ENCODE data around the gene GDF7. TPM values are rescaled to one million over a fixed set of nuclear protein-coding genes. Genes with fewer than 3 reads are reported as not detected.
A peak's percentile ranks its signal among the peaks of the same experiment; 100 is the strongest.

Gene GDF7
- total and polyA plus RNA-seq, 2 of the 4 experiments (the other 2 are of a cell fraction): under 0.01 to 0.02 TPM

GRCh38 chr2:20702563-20702962, 35.6 kb downstream of the GDF7 start:
- DNase-seq (peak; percentile 78), ATAC-seq (ENCODE audit: low read depth) (peak; percentile 89)
- H3K4me2 ChIP-seq (ENCODE audit: low read depth, low read length): 0 out of 2 replicates have a peak overlapping the region, but pooled peaks have one; percentile 23
- no peak overlapping the region for H3K23ac ChIP-seq (ENCODE audit: low read depth, low read length)
- peak overlapping the region; percentile 57; the same call in 1 of the 2 replicates for H2BK20ac ChIP-seq (ENCODE audit: low read depth, low read length)
- H3K36me3 ChIP-seq (ENCODE audit: control insufficient read depth, insufficient read depth, low read length): peaks cover 2% of the 10 kb centered on the region; the same call in 1 of the 2 replicates
- 0 out of 2 replicates have a peak, but pooled peaks cover 3% of the 10 kb centered on the region for H3K9me1 ChIP-seq (ENCODE audit: insufficient read depth, low read length)
- peaks cover under 1 to 4% of the 10 kb centered on the region in 2 experiments; a peak in 1 of 4 replicates for H3K79me1 ChIP-seq (ENCODE audit: low read depth in 1 of 2, low read length in 2 of 2)
- POLR2A ChIA-PET (ENCODE audit: unreplicated experiment): no interaction called here
- no peak overlapping the region for H3K56ac ChIP-seq (ENCODE audit: extremely low read depth, insufficient read depth, low read length)
- peaks cover 5% of the 10 kb centered on the region for H3K4me1 ChIP-seq (ENCODE audit: control insufficient read depth, insufficient read depth, low read length)
- H2BK120ac ChIP-seq (ENCODE audit: low read depth, low read length): peak overlapping the region; percentile 47
- no peak overlapping the region for H3K4me3 ChIP-seq (ENCODE audit: insufficient read depth, low read depth, low read length)
- no peak overlapping the region for H4K91ac ChIP-seq (ENCODE audit: insufficient read depth, low read depth, low read length)
- WGBS, 2 experiments (ENCODE audit: extremely low coverage in 2 of 2, insufficient read length in 1 of 2): no CpG with 5 or more reads among the region's 5 CpGs
- H2AFZ ChIP-seq (replicated peaks; ENCODE audit: low read length, poor library complexity): no peak overlapping the region
- H3K27ac ChIP-seq (ENCODE audit: insufficient read depth, low read length): no peak overlapping the region
- BruUV-seq (replicated peaks): no TSS peak
- no peak overlapping the region for H2AK9ac ChIP-seq (replicated peaks; ENCODE audit: low read depth, low read length, poor library complexity)
- H3K4ac ChIP-seq (ENCODE audit: low read depth, low read length): no peak overlapping the region
- H3K18ac ChIP-seq (ENCODE audit: low read depth, low read length): no peak overlapping the region
- H3K9ac ChIP-seq (ENCODE audit: low read depth, low read length): no peak overlapping the region
- TF ChIP-seq BHLHE40 (IDR thresholded peaks at IDR 0.05; ENCODE audit: low read depth, low read length) (no peak; the same call in 1 of the 2 replicates), RCOR1 (IDR thresholded peaks at IDR 0.05; ENCODE audit: insufficient replicate concordance, low read length) (peak; percentile 75), CEBPB (IDR thresholded peaks at IDR 0.05; ENCODE audit: low read depth, low read length) (peak; percentile 32; the same call in 1 of the 2 replicates)
- H3K27me3 ChIP-seq (ENCODE audit: control insufficient read depth, insufficient read depth, low read length): no peaks in the 10 kb centered on the region
- in situ Hi-C loops (cut with MboI; ENCODE audit: low sequenced_read_pairs) (no loop called here), dilution Hi-C loops (cut with HindIII; ENCODE audit: low sequenced_read_pairs, unreplicated experiment) (no loop called here), intact Hi-C loops (cut with micrococcal nuclease) (no loop called here)
- no peak overlapping the region for H2BK15ac ChIP-seq (ENCODE audit: low read depth, low read length)
- H4K20me1 ChIP-seq (ENCODE audit: insufficient read depth, low read length): no peaks in the 10 kb centered on the region; the same call in 1 of the 2 replicates
- no peaks in the 10 kb centered on the region for H3K9me3 ChIP-seq (ENCODE audit: control insufficient read depth, insufficient read depth, low read length)
- no peak overlapping the region for H4K5ac ChIP-seq (ENCODE audit: low read depth, low read length)
- H4K8ac ChIP-seq (ENCODE audit: low read depth in 2 of 2, low read length in 2 of 2): 0 out of 4 replicates have a peak overlapping the region, but pooled peaks of 1 of the 2 experiments have one; percentile 44
- no peak overlapping the region for H2AK5ac ChIP-seq (ENCODE audit: low read depth, low read length)
- H3K14ac ChIP-seq (replicated peaks; ENCODE audit: low read depth, low read length): no peak overlapping the region
- H2BK5ac ChIP-seq (ENCODE audit: low read depth, low read length, poor library complexity, severe bottlenecking): no peak overlapping the region
- CTCF ChIA-PET: no interaction called here

All from IMR-90 (cell line).